ENCODE data around the gene CDKL4.
"Not testable (repeated sequence)": the region's sequence is repeated elsewhere in the genome, so short reads cannot be mapped to it uniquely, and the experiment has no call there.

The CDKL4 gene

GRCh38 chr2:39141334-39142271 is 102.2 kb downstream of the CDKL4 start:
- no peak for DNase-seq (ENCODE audit: low read depth)

- not testable (repeated sequence) for DNase-seq (ENCODE audit: low read depth)
These were observed 102.8 kb downstream of the CDKL4 start for GRCh38 chr2:39140948-39141333.

- DNase-seq (ENCODE audit: low read depth): no peak
These were observed 103.4 kb downstream of the CDKL4 start for GRCh38 chr2:39140322-39140847.

- DNase-seq (ENCODE audit: low read depth): no peak
These were observed 104.1 kb downstream of the CDKL4 start for GRCh38 chr2:39139511-39140237.

DNA sequence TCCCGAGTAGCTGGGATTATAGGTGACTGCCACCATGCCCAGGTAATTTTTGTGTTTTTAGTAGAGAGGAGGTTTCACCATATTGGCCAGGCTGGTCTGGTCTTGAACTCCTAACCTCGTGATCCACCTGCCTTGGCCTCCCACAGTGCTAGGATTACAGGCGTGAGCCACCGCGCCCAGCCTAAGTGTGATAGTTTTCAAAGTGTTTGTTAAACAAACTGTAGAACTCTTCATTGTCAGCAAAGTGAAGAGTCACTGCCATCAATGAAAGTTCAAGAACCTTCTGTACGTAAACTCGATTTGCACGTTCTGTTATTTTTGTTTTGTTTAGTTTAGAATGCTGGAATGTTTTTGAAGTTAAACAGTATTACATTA is 104.9 kb downstream of the CDKL4 start:
- DNase-seq (ENCODE audit: low read depth): no peak

- DNase-seq (ENCODE audit: low read depth): not testable (repeated sequence)
These were observed 105.5 kb downstream of the CDKL4 start for GRCh38 chr2:39138187-39138836.

- DNase-seq (ENCODE audit: low read depth): no peak
These were observed 107.0 kb downstream of the CDKL4 start for GRCh38 chr2:39136799-39137198.

DNA sequence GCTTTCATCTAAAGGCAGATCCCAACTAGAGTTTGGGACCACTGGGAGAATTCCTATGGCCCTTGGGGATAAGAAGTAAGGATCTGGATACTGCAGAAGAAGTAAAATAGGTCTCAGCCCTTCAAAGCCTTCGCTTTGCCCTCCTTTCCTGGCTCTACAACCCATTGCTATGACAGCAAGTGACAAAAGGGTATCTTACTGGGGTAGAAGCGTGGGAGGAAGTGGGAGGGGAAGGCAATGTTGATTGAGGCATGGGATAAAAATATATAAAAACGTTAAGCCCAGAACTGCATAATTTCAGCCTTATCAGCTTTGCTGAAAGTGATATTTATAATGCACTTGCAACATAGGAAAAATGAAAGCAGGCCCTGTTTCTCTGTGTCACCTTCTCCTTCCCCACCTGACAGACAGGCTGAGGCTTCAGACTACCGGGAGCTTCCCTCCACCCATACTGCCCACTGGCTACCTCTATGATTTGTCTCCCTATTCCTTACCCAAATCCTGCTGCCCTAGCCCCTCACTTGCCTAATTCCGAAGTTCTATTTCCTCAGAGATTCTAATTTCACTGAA is 108.0 kb downstream of the CDKL4 start:
- no peak for DNase-seq (ENCODE audit: low read depth)

DNA sequence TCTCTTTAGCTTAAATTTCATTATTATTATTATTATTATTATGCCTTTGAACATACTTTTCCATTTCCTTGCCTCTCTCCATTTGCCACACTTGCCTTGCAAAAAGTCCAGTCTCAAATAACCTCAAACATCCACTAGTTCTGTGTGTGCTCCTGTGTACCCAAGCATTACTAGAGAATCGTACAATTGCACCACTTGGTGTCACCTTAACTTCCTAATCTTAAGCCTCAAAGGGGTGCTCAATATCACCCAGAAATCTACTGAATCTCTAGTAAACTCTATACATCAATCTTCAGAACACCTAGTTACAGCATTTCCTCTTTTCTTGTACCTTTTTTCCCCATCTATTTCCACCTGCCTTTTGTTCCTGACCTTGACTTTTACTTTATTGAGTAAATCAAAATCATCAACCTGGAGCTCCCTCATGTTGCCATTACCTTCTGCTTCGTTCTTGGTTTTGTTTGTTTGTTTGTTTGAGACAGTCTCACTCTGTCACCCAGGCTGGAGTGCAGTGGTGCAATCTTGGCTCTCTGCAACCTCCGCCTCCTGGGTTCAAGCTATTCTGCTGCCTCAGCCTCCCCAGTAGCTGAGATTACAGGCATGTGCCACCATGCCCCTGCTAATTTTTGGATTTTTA is 110.4 kb downstream of the CDKL4 start:
- no peak for DNase-seq (ENCODE audit: low read depth)

DNA sequence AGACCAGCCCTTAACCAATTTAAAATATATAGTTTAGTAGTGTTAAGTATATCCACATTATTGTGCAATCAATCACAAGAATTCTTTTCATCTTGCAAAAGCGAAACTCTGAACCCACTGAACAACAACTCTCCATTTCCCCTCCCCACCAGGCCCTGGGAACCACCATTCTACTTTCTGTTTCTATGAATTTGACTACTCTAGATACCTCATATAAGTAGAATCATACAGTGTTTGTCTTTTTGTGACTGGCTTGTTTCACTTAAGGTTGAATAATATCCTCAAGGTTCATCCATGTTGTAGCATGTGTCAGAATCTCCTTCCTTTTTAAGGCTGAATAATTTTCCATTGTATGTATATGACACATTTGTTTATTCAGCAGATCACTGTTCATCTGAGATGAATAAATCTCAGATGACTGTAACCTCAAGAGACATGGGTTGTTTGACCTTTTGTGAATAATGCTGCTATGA is 114.8 kb downstream of the CDKL4 start:
- no peak for DNase-seq (ENCODE audit: low read depth)

DNA sequence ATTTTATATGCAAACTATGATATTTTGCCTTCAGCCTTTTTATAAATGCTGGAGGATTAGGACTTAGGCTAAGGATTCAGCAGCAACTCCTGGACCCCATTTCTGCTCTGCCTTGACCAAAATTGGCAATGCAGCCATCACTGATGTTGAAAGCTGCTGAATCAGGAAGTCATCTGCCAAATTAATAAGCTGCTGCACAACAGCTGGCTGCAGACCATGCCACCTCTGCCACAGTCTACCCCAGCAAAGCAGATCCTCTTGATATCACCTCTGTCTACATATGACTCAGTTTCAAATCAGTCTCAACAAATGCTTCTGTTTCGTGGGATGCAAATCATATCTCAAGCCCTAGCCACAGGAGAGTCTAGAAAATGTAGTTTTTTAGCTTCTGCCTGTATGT is 115.8 kb downstream of the CDKL4 start:
- DNase-seq (ENCODE audit: low read depth): no peak

Data from stimulated activated CD8-positive, alpha-beta memory T cell treated with anti-CD3 and anti-CD28 coated beads, Interleukin-15, amount 100 ng/mL, for 24 hours (primary cell).